NCI-H187 treated with DMSO at 0.1 percent for 48 hours (cell line): ENCODE results near the gene RAB33A.

ENCODE experiments used
- DNase-seq: peaks from one replicate; lab custom pipeline; 2025; lab: John Stamatoyannopoulos, UW

RAB33A gene

DNA sequence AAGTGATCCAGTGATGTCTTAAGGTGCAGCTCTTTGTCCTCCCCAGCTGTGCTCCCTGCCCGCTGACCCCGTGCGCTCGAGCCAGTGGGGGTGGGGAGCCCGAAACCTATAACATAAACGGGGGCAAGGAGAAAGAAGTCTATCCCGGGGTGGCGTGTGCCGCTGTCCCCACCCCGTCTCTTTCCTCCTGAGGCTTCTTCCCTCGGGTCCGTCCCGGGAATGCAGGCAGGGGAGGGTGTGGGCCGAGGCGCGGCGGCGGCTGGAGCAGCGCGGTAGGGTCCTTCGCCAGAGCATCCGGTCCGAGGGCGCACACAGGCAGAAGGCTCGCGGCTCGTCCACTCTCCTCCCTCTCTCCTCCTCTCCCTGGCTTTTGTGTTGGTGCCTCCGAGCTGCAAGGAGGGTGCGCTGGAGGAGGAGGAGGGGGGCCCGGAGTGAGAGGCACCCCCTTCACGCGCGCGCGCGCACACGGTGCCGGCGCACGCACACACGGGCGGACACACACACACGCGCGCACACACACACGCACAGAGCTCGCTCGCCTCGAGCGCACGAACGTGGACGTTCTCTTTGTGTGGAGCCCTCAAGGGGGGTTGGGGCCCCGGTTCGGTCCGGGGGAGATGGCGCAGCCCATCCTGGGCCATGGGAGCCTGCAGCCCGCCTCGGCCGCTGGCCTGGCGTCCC is at the start of gene RAB33A:
RAB33A (plus strand) TSS at position 517 of the 681 bp plus-strand sequence; CDS start at position 618, 101 bp downstream.
- no peak for DNase-seq

DNA sequence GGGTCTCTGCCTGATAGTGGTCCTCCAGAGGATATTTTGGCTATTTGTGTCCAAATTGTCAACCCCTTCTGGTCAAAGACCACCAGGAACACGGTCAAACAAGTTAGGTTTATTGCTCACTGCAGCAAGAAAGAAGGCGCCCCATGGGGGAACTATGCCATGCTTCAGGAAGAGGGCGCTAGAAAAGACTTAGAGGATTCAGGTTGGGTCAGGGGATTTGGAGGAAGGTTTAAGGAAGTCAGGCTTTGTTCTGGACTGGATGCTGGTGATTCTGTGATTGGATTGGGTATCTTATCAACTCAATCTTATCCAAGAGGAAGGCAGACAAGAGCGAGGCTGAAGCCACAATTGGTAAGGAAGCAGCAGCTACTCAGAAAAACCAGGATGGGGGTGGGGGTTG is 47.2 kb upstream of the RAB33A start:
- no peak for DNase-seq

DNA sequence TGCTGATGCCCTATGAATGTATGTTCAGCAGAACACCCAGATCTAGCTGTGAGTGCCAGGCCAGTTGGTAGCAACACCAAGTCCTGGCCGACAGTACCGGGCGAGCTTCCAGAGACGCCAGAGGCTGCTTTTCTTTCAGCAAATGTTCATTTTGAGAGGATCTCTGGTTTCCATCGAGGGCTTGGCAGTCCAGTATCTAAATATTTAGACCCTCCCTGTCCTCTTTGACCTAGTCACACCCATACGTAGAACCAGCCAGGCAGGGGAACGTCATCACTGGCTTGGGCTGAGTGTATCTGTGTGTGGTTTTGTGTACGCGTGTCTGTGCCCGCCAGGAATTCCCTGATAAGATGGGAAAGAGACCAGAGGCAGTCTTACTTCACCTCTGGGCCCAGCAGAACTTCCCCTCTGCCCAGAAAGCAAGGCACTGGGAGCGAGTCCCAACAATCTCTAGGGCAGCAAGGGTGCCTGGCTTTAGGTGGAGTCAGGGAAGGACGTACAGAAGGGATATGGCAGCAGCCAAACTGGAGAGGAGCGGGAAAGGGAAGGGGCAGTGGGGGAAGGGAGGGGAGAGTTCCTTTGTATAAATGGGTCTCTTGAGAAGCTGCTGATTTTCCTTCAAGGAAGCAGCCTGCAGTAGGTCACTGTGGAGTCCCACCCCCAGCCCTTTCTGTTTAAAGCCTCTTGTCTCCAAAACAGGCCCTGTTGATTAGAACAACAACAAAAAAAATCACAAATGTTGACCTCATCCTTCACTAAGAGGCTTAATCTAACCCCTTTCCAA is 46.5 kb upstream of the RAB33A start:
- DNase-seq = no peak

DNA sequence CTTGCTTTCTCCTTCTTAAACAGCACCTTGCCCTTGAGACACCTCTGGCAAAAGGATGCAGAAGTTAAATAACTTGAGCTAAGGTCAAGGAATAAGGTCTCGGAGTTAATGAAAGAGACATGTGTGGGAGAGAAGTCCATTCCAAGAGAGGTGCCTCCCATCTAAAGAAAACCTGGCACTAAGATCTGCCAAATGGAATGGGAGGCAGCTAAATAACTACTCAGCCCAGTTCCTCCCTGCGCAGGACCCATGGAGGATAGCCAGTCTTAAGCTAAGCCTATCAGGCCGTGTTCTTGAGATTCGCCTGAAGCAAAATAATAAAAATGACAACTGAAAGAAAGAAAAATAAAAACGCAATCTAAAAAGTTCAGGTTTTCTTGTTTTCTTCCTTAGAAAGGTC is 40.8 kb upstream of the RAB33A start:
- no peak for DNase-seq

DNA sequence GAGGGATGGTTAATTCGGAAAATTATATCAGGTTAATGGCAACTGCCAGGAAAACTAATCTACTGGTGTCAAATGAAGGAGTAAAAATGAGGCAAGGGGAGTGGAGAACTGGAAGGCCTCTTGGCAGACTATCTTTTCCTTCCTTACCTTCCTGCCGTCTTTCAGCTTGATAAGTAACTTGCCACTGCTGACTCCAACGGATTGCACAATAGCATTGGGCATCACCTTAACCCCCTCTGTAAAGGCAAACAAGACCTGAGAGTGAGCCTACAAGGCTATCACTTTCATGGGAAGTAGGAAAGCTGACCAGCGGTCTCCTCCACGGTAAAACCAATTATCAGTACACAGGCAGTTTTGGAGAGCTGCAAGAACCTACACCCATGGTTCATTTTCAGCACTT is 35.3 kb upstream of the RAB33A start:
- DNase-seq = no peak

DNA sequence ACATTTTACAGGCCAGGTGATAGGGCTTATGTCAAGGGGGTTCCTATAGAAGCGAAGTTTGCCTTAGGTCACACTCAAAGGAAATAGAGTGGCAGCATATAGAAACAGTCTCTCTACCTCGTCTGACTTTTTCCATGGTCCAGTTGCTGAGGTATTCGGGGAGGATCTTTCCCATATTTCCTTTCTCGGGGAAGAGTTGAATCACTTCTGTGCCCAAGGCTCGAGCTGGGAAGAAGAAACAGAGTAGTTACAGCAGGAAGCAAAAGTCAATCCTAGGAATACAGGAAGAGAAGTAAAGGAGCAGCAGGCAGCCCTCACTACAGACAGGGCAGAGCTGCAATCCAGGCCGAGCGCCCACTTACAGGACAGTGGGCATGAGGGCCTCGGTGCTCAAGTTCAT is 34.8 kb upstream of the RAB33A start:
- DNase-seq = no peak

DNA sequence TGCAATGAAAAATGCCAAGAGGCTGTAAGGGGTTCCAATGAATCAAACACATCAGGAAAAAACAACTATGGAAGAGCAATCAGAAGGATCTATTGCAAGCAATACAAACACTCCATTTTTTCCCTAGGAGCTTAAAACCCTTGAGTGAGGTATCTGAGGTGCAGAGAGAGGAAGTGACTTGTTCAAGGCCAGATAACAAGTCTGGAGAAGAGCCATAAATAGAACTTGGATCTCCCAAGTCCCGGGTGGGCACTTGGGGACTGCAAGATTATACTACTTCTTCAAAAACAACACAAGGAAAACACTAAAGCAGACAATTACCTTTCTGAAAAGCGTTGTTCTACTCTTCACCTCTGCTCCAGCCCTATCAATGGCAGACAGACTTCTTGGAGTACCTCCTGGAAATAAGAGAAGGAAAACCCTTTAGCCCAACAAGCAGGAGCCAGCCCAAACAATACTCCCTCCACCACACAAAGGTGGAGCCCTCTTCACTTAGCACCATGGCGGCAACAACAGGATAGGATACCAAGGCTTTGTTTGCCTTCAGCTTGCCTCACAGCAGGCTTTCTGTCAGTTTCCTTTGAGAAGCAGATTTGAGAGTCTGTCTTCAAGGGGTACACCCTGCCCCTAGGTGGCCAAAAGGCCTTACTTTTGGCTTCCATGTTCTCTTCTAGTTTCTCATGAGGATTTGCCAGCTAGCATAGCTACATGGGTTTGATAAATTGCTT is 32.1 kb upstream of the RAB33A start:
- DNase-seq = peak; percentile 58

DNA sequence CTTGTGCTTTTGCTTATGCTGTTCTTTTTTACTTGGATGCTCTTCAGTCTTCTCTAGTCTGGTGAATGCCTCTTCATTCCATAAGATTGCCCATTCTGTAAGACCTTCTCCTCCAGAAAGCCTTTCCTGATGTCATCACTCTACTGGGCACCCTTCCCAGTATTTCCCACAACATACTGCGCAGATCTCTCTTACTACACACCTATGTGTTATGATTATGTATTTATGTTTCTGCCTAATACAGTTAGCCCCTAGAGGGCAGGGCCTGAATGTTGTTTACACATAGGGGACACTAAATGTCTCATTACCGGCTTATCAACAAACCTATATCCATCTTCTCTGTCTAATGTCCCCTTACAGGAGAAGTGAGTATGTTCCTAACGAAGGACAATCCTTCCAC is 27.3 kb upstream of the RAB33A start:
- DNase-seq = no peak

DNA sequence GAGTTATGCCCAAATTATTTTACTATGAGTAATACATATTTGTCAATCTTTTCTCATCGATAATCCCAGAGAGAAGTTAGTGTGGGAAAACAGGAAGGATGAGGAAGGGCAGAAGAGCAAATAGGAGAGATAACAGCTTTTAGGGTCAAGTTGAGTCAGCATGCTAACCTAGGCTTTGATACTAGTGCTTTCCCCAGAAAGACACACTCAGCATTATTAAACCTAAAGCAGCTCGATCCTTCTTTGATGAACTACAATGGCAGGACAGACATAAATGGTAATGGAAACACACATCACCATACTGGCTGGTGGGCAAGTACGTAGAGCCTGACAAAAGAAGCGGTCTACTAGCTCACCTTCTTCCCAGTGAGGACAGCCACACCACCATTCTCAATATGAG is 26.6 kb upstream of the RAB33A start:
- DNase-seq = no peak

DNA sequence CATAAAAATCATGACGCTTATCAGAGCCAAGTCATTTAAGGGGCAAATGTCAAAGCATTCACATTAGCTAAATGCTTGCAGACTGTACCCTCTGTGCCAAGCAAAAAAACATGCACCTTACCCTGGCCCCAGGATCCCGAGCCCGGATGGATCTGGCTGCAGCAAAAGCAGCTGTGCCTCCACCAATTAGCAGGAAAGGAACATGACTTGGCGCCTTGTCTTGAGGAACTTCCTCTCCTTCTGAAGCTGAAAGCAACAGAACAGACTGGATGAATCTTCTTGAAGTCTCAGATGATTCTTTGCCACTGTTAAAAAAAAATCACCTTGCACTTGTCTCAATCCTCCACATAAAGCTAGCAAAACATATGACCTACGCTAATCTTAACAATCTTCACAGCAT is 24.1 kb upstream of the RAB33A start:
- DNase-seq = no peak

DNA sequence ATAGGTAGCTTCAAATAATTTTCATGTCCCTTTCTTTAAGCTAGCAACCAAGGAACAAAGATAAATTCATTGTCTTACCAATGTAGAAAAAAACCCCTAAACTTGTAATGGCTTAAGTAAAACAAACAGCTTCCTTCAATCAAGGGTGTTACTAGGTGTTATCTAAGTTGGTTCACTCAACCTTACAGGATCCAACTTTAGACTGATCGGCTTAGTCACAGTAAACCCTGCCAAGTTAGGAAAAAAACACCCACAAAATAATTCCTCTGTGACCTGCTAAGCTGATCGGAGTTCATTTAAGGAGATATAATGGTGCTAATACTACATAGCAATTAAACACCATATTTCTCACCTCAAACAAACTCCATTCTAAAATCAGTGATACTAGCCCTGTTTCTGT is 16.2 kb upstream of the RAB33A start:
- DNase-seq = no peak

DNA sequence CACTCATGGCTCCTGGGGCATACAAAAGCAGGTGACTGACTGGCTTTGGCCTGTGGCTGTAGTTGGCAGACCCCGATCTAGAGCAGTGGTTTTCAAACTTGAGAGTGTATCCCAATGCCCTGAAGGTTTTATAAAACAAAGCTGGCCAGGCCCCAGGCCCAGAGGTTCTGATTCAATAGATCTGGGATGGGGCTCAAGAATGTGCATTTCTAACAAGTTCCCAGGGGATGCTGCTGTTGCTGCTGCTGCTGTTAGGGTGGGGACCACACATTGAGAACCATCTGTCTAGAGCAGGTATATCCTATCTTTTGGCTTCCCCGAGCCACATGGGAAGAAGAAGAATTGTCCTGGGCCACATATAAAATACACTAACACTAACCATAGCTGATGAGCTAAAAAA is 13.5 kb upstream of the RAB33A start:
- DNase-seq = no peak

DNA sequence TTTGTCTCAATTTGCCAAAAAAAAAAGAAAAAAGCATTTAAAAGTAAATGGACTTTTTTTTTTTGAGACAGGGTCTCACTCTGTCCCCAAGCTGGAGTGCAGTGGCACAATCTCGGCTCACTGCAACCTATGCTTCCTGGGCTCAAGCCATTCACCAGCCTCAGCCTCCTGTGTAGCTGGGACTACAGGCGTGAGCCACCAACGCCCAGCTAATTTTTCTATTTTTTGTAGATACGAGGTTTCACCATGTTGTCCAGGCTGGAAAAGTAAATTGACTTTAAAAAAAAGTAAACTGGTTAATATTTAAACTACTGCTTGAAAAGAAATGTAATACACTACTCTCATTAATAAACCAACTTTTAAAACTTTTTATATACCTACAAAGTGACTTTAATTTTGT is 12.0 kb upstream of the RAB33A start:
- DNase-seq = no peak

DNA sequence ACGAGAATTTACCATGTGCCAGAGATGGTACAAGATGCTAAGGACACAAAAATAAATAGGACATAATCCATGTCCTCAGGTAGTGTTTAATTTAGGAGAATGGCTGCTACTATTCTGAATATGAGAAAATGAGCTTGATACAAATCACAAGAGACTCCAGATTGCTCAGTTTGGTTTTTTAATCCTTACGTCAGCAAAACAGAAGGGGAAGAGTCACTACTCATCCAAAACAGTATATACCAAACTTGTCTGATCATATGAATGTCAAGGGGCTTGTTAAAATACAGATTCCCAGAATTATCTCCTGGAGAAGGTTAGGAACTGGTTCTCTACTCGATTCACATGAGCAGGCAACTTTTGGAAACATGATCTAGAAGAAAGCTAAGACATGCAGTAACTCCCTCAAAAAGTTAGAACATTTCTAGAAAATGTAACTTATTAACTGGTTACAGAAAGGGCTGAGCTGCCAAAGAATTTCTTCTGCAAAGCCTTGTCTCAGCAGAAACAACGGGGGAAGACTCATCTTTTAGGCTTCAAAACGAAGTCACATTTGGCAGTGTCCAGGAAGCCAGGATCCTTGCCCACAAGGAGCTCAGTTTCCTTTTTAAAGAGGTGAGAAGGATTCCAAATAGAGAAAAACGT is 9.5 kb upstream of the RAB33A start:
- no peak for DNase-seq

DNA sequence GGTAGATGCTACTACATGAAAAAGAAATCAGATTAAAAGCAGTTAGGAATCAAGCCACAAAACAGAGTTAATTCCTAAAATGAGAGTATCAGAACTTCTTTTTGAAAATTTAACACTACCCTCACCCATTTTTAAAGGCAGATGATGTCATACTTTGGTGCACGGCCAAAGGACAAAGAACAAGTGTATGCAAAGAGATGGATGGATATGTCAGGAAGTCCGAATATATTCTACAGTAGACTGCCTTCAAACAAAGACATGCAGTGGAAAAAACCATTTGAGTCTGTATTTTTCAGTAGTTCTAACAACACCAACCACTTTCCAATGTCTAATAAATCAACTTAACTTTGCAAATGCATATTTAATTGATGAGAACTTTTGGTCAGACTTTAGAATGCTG is 8.4 kb upstream of the RAB33A start:
- no peak for DNase-seq

DNA sequence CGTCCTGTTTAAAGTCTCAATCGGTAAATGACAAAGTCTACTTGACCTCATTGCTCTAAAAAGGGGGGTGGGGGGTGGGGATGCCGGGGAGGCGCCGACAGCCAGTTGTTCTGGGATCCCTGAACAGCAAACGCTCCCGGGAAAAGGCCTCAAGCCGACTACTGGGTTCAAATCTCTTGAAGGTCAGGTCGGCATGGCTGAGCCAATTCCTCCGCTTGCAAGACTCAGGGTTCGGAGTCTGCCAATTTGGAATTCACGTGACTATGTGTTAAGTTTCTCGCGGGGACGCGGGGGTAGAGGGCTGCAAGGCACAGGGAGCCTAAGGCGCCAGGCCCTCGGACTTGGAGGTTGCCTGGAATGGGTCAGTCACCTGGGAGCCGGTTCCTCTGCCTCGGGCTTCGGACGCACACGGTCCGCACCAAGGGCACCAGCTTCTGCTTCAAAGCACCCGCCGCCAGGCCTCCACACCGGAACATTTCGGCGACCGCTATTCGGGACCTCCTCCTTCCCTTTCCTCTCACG is 6.5 kb upstream of the RAB33A start:
- DNase-seq = no peak

DNA sequence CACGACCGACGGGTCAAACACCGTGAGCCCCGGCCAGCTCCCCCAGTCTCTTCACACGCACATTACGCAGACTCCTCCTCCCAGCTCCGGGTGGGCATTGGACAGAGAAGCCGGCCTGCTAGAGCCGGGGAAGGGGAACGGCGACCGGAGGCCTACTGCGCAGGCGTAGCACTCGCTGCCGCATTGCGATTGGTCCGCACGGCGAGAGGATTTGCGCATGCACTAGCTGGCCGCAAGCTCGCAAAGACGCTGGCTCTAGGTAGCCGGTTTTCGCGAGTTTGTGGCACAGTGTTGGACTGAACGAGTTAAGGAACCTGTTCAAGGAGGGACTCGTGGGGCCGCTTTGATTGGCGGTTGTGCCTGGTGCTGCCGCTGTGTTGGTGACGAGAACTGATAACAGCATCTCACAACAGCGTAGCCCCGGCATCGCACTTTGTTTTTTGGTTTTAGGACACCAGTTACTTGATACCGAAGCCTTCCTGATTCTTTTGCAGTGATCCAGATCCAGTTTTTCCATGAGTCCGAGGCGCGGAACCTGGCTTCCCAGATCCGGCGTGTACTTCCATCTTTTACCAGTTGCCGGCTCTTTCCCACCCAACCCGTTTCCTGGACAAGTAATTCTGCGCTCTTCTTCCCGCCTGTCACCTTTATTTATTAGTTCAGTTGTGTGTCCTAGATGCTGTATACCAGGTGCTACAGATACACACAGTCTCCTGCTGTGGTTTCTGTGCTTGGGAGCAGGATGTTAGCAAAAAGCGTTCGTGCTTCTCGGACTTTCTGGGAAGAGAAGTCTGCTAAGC is 5.9 kb upstream of the RAB33A start, which contains the start of gene AIFM1:
AIFM1 (minus strand) TSS at position 139 of the 800 bp plus-strand sequence. CDS start 185 bp downstream, outside the sequence.
- peak; percentile 87 for DNase-seq

DNA sequence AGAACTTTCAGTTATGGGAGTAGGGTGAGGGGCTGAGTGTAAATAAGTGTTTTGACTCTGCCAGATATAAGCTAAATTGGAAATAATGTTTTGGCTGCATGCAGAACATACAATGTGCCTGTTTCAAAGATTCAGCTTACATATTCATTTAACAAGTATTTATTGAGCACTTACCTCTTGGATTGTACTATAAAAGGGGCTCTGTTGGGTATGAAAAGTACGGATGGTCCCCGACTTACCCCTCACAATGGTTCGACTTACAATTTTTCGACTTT is 5.3 kb upstream of the RAB33A start:
- DNase-seq = no peak

DNA sequence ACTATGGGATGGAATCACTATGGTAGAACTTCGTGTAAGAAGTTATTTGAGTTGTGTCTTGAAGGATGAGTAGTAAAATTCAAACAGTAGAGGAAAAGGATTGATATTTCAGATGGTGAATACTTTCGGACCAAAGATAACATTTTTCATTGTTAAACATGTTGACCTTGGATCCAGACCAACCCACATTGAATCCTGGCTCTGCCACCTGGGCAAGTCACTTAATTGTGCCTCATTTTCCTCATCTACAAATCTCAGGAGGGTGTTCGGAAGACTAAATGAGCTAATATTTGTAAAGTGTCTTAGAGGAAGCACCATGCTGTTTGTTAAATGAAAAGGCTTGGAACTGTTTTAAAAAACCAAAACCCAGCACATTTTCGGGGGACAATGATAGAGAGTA is 4.7 kb upstream of the RAB33A start:
- DNase-seq = no peak

DNA sequence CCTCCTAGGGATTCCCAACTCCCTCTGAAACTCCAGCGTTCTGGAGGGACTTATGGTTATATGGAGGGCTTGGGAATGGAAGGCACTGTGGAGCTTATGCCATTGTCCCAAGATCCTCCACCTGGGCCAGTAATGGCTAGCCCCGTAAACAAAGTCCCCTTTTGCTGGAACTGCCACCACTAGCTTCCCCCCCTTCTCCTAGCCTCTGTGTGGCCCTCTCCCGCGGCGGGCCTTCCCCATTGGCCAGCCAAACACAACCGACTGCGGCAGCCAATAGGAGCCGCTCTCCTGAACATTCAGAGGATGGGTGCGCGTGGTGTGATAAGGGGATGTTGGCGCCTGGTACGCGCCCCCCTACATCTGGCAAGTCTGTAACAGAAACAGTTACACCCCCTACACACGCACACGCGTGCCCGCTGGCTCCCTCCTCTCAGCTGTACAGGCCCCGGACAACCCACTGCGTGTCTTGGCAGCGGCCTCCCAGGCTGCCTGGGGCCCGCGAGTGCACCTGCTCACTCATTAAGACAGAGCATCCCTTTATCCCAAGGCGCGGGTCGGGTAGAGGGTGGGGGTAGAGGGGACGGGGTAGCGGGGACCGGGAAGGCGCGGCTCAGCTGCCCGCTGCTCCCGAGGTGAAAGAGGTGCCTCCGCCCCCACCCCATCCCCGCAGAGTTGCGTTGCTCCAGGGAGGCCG is 863 bp upstream of the RAB33A start:
- DNase-seq = peak; percentile 26
